Choroid plexus epithelial cell (primary cell): ENCODE results near the gene TMEM88.
A peak's percentile ranks its signal among the peaks of the same experiment; 100 is the strongest.

Experiments
- DNase-seq: peaks from one replicate; pipeline ENCODE4 v3.0.0-alpha.2; 2010; ENCODE audit warnings: low read depth
- H3K4me3 ChIP-seq: 2 replicates; pipeline ENCODE4 v1.5.1; 2011; ENCODE audit warnings: low read depth, mild to moderate bottlenecking, control low read depth, low read length, moderate library complexity
- CTCF ChIP-seq: conservative IDR thresholded peaks from 2 replicates; pipeline ENCODE4 v1.5.1; 2011; ENCODE audit warnings: low read depth, mild to moderate bottlenecking, control low read depth, inconsistent platforms, low read length, moderate library complexity

Gene TMEM88

DNA sequence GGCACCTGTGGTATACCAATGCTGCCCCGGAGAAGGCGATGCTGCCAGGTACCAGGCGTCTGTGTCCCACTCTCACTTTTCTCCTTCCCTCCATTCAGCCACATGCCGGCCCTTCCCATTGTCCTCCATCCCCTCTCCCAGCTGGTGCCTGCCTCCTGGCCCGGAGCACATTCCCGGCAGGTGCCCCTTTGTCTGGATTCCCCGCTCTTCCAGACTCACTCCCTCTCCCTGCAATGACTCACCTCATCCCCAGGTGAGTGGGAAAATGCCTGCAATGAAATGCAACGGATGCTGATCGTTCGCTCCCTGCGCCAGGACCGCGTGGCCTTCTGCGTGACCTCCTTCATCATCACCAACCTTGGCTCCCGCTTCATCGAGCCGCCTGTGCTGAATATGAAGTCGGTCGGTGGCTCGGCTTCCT, 31.3 kb upstream of the TMEM88 start:
- no peak overlapping the region for H3K4me3 ChIP-seq
- TF ChIP-seq CTCF = no peak
- DNase-seq = no peak

- TF ChIP-seq CTCF = no peak
- no peak overlapping the region for H3K4me3 ChIP-seq
- no peak for DNase-seq
These were observed 30.6 kb upstream of the TMEM88 start for GRCh38 chr17:7824021-7824924.

- no peak for DNase-seq
- TF ChIP-seq CTCF = peak; percentile 6
- no peak overlapping the region for H3K4me3 ChIP-seq
These were observed 29.5 kb upstream of the TMEM88 start for GRCh38 chr17:7825206-7825990.

DNA sequence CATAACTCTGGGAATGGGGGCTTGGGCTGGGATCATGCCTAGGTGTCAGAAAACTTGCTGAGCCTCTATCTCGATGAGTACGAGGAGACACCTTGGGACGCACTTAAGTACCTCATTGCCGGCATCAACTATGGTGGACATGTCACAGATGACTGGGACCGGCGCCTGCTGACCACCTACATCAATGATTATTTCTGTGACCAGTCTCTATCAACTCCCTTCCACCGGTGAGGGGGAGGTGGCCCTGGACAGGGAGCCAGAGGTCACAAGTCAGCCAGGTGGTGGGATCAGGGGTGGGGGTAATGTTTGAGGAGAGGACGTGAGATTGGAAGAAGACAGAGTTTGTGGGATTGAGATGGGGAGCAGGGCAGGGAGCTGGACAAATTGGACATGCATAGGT, 24.2 kb upstream of the TMEM88 start:
- H3K4me3 ChIP-seq = no peak overlapping the region
- TF ChIP-seq CTCF = no peak
- DNase-seq = no peak

- no peak for TF ChIP-seq CTCF
- DNase-seq = no peak
- no peak overlapping the region for H3K4me3 ChIP-seq
These were observed 23.6 kb upstream of the TMEM88 start for GRCh38 chr17:7831233-7831632.

DNA sequence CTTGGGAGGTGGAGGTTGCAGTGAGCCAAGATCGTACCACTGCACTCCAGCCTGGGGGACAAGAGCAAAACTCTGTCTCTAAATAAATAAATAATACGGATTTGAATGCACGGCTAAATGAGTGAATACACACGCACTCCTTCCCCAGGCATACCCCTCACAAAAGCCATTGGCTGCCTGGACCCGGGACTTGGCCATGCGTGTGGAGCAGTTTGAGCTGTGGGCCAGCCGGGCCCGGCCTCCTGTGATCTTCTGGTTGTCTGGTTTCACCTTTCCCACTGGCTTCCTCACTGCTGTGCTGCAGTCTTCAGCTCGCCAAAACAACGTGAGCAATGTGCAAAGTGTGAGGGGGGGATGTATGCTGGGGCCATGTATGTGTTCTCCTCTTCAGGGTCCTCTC, 22.4 kb upstream of the TMEM88 start:
- DNase-seq = no peak
- no peak overlapping the region for H3K4me3 ChIP-seq
- no peak for TF ChIP-seq CTCF
